ENCODE data around the gene RPL39. TPM values are rescaled to one million over a fixed set of nuclear protein-coding genes. Genes with fewer than 3 reads are reported as not detected.
"Not testable (repeated sequence)": the region's sequence is repeated elsewhere in the genome, so short reads cannot be mapped to it uniquely, and the experiment has no call there.

Gene RPL39
- total RNA-seq, 4 donors from 2014 or later, result 2,066 to 6,085 (median 2,614) TPM

- H3K4me3 ChIP-seq (ENCODE audit: low read depth, poor library complexity, severe bottlenecking), result peak overlapping the region; percentile 48
Observed at GRCh38 chrX:119790977-119791436, 423 bp downstream of the RPL39 start.

GRCh38 chrX:119784747-119785446 lies 6.5 kb downstream of the RPL39 start:
- TF ChIP-seq, protein P1, sequence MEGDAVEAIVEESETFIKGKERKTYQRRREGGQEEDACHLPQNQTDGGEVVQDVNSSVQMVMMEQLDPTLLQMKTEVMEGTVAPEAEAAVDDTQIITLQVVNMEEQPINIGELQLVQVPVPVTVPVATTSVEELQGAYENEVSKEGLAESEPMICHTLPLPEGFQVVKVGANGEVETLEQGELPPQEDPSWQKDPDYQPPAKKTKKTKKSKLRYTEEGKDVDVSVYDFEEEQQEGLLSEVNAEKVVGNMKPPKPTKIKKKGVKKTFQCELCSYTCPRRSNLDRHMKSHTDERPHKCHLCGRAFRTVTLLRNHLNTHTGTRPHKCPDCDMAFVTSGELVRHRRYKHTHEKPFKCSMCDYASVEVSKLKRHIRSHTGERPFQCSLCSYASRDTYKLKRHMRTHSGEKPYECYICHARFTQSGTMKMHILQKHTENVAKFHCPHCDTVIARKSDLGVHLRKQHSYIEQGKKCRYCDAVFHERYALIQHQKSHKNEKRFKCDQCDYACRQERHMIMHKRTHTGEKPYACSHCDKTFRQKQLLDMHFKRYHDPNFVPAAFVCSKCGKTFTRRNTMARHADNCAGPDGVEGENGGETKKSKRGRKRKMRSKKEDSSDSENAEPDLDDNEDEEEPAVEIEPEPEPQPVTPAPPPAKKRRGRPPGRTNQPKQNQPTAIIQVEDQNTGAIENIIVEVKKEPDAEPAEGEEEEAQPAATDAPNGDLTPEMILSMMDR (IDR thresholded peaks at IDR 0.05), result no peak
- no peak for TF ChIP-seq POLR2A (IDR thresholded peaks at IDR 0.05)
- intact Hi-C loops (cut with DNase I; ENCODE audit: low total_unique reads), result no loop called here
- no peak overlapping the region for H3K4me3 ChIP-seq (ENCODE audit: low read depth, poor library complexity, severe bottlenecking)
- DNase-seq (ENCODE audit: low spot score in 2 of 2), result no peak
- 73 to 83% methylated on average over 10 to 14 of the region's 14 CpGs for WGBS, 2 donors

More at GRCh38 chrX:119790977-119791436, 423 bp downstream of the RPL39 start:
- peak in 1 of 2 donors; percentile 22 for DNase-seq (ENCODE audit: low spot score in 2 of 2)
- intact Hi-C loops (cut with DNase I; ENCODE audit: low total_unique reads), result no loop called here
- TF ChIP-seq, protein P1 (IDR thresholded peaks at IDR 0.05), result no peak
- TF ChIP-seq POLR2A (IDR thresholded peaks at IDR 0.05), result no peak
- WGBS, 2 donors, result 0 to 38% methylated on average over 20 to 31 of the region's 31 CpGs

DNA sequence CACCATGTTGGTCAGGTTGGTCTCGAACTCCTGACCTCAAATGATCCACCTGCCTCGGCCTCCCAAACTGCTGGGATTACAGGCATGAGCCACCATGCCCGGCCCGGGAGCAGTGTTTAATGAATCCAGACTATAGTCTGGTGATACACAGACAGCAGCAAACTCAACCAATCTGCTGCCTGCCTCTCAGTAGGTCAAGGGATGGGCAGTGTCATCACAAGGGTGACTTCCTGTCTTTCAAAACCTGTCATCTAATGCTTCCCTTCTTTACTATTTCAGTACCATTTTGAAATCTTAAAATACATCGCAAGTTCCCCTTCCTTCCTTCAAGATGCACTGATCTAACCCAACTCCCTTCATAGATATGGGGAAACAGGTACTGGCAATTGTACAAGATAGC lies 8.4 kb downstream of the RPL39 start:
- DNase-seq (ENCODE audit: low spot score in 2 of 2), result no peak
- intact Hi-C loops (cut with DNase I; ENCODE audit: low total_unique reads), result no loop called here
- no peak overlapping the region for H3K4me3 ChIP-seq (ENCODE audit: low read depth, poor library complexity, severe bottlenecking)
- TF ChIP-seq POLR2A (IDR thresholded peaks at IDR 0.05), result no peak
- 75 to 86% methylated on average over 5 of the region's 5 CpGs for WGBS, 2 donors

- 83 to 95% methylated on average over 5 of the region's 5 CpGs for WGBS, 2 donors
- TF ChIP-seq, protein P1 (IDR thresholded peaks at IDR 0.05), result no peak
- TF ChIP-seq POLR2A (IDR thresholded peaks at IDR 0.05), result no peak
- intact Hi-C loops (cut with DNase I; ENCODE audit: low total_unique reads), result no loop called here
- DNase-seq (ENCODE audit: low spot score in 2 of 2), result no peak
- H3K4me3 ChIP-seq (ENCODE audit: low read depth, poor library complexity, severe bottlenecking), result no peak overlapping the region
Observed at GRCh38 chrX:119778829-119779228, 12.6 kb downstream of the RPL39 start.

GRCh38 chrX:119775517-119776238 lies 15.8 kb downstream of the RPL39 start:
- H3K4me3 ChIP-seq (ENCODE audit: low read depth, poor library complexity, severe bottlenecking), result no peak overlapping the region
- TF ChIP-seq, protein P1 (IDR thresholded peaks at IDR 0.05), result no peak
- TF ChIP-seq POLR2A (IDR thresholded peaks at IDR 0.05), result no peak
- intact Hi-C loops (cut with DNase I; ENCODE audit: low total_unique reads), result no loop called here
- WGBS, 2 donors, result 82 to 89% methylated on average over 15 of the region's 15 CpGs
- DNase-seq (ENCODE audit: low spot score in 2 of 2), result no peak

GRCh38 chrX:119769388-119769787 lies 22.0 kb downstream of the RPL39 start:
- DNase-seq (ENCODE audit: low spot score in 2 of 2); intact Hi-C loops (cut with DNase I; ENCODE audit: low total_unique reads); H3K4me3 ChIP-seq (ENCODE audit: low read depth, poor library complexity, severe bottlenecking): not testable (repeated sequence)
- WGBS, 2 donors, result 84% methylated on average over 3 of the region's 3 CpGs; no CpG with 5 or more reads in 1 of the 2 donors

DNA sequence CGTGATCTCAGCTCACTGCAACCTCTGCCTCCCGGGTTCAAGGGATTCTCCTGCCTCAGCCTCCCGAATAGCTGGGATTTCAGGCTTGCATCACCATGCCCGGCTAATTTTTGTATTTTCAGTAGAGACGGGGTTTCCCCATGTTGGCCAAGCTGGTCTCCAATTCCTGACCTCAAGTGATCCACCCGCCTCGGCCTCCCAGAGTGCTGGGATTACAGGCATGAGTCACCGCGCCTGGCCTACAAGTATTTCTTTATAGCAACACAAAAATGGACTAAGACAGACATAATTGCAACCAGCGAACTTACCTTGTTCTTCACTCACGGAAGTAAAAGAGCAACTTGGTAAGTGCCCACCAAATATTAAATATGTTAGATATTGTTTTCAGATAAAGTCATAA lies 23.0 kb downstream of the RPL39 start:
- intact Hi-C loops (cut with DNase I; ENCODE audit: low total_unique reads); H3K4me3 ChIP-seq (ENCODE audit: low read depth, poor library complexity, severe bottlenecking); DNase-seq (ENCODE audit: low spot score in 2 of 2): not testable (repeated sequence)
- WGBS, 2 donors, result 90 to 92% methylated on average over 11 of the region's 11 CpGs

All from lower leg skin (tissue), 4 donors.